GM12878 (cell line): Measurements from ENCODE around the gene NPL. TPM values are rescaled to one million over a fixed set of nuclear protein-coding genes. Genes with fewer than 3 reads are reported as not detected.

Experiments used
- ATAC-seq: fragments of 200-7000 bp; cut with Tn5 transposase; 3 replicates; pipeline ENCODE4 v1.9.1; 2020; ENCODE audit warnings: mild to moderate bottlenecking, moderate library complexity
- BruUV-seq: library from RNA; stranded (reverse); fragments of 400-500 nt; replicated peaks from 2 replicates; lab custom pipeline; 2021; lab: Mats Ljungman, UMichigan
- CTCF ChIA-PET: fragments of 300-600 bp; sonication (Branson Sonifier 250); formaldehyde crosslinking; extraction: SDS; loops from one replicate; lab custom pipeline; 2021; ENCODE audit warnings: inconsistent platforms; lab: Yijun Ruan, JAX
- POLR2A ChIA-PET: fragments of 350-600 bp; formaldehyde crosslinking; extraction: SDS; loops from one replicate; lab custom pipeline; 2021; ENCODE audit warnings: inconsistent platforms; lab: Charles Lee
- RAD21 ChIA-PET: fragments of 300-600 bp; sonication (Branson Sonifier 250); formaldehyde crosslinking; loops from one replicate; lab custom pipeline; 2023; ENCODE audit warnings: antibody characterized with exemption; ENCODE audit not compliant: unreplicated experiment; lab: Charles Lee
- SMC1A ChIA-PET: fragments of 300-600 bp; sonication (Branson Sonifier 250); formaldehyde crosslinking; loops from one replicate; lab custom pipeline; 2023; ENCODE audit not compliant: unreplicated experiment, uncharacterized antibody; lab: Charles Lee
- DNase-seq: peaks from one replicate; pipeline ENCODE4 v3.0.0-alpha.2; 2011; ENCODE audit warnings: low read depth, low spot score
- FAIRE-seq: peaks from 3 replicates; lab custom pipeline; 2011; peaks lifted over from hg19 to GRCh38; lab: Jason Lieb, UNC
- H2AFZ ChIP-seq: 2 replicates; pipeline ENCODE4 v1.6.0; 2011; ENCODE audit warnings: low read depth, low read length, control low read depth; ENCODE audit not compliant: control insufficient read depth
- H3K27ac ChIP-seq: 2 replicates; pipeline ENCODE4 v1.5.1; 2011; ENCODE audit warnings: control low read depth; ENCODE audit not compliant: control insufficient read depth, insufficient read depth
- H3K27me3 ChIP-seq, 2 experiments: replicated peaks in 1 of 2; 2 replicates each; pipeline versions ENCODE4 v1.6.0 to v1.6.1; 2011; ENCODE audit warnings: low read length in 1 of 2; ENCODE audit not compliant: control insufficient read depth in 2 of 2, insufficient read depth in 2 of 2
- H3K36me3 ChIP-seq, 2 experiments: 2 replicates each; pipeline ENCODE4 v1.5.1; 2011; ENCODE audit warnings: low read length in 1 of 2; ENCODE audit not compliant: control insufficient read depth in 2 of 2, insufficient read depth in 2 of 2
- H3K4me1 ChIP-seq: 2 replicates; pipeline ENCODE4 v1.6.1; 2011; ENCODE audit warnings: mild to moderate bottlenecking, low read length, moderate library complexity, mixed read lengths; ENCODE audit not compliant: control insufficient read depth, insufficient read depth
- H3K4me2 ChIP-seq: 2 replicates; pipeline ENCODE4 v1.6.0; 2011; ENCODE audit warnings: control low read depth; ENCODE audit not compliant: control insufficient read depth, insufficient read depth
- H3K4me3 ChIP-seq: fragments of 200-600 bp; sonication (generic); 2 replicates; pipeline ENCODE4 v1.5.1; 2016
- H3K79me2 ChIP-seq: 2 replicates; pipeline ENCODE4 v1.6.0; 2011; ENCODE audit warnings: low read length; ENCODE audit not compliant: control insufficient read depth, insufficient read depth
- H3K9ac ChIP-seq: 2 replicates; pipeline ENCODE4 v1.8.0; 2011; ENCODE audit warnings: low read length, control low read depth, mixed read lengths; ENCODE audit not compliant: control insufficient read depth, insufficient read depth
- H3K9me3 ChIP-seq: replicated peaks from 3 replicates; pipeline ENCODE4 v1.5.1; 2011; ENCODE audit warnings: mild to moderate bottlenecking, low read length; ENCODE audit not compliant: control insufficient read depth, insufficient read depth
- H4K20me1 ChIP-seq: 2 replicates; pipeline ENCODE4 v1.6.0; 2011; ENCODE audit not compliant: control insufficient read depth, insufficient read depth
- CREM ChIP-seq: IDR thresholded peaks from 2 replicates; pipeline ENCODE4 v1.6.1; 2014; ENCODE audit warnings: antibody characterized with exemption, low read depth
- EED ChIP-seq: sonication (generic); IDR thresholded peaks from 2 replicates; pipeline ENCODE4 v1.6.1; 2016; ENCODE audit warnings: antibody characterized with exemption, low read depth
- FOXM1 ChIP-seq: IDR thresholded peaks from 2 replicates; pipeline ENCODE4 v1.6.1; 2012; ENCODE audit warnings: low read depth, mild to moderate bottlenecking, inconsistent platforms, low read length, moderate library complexity
- MEF2B ChIP-seq: fragments of 450-650 bp; IDR thresholded peaks from 2 replicates; pipeline ENCODE4 v1.6.1; 2018; ENCODE audit warnings: mild to moderate bottlenecking, moderate library complexity; ENCODE audit not compliant: partially characterized antibody, poor library complexity, severe bottlenecking
- MYB ChIP-seq: fragments of 150-350 bp; IDR thresholded peaks from 2 replicates; pipeline ENCODE4 v1.6.1; 2014; ENCODE audit warnings: mild to moderate bottlenecking, low read depth, low read length, borderline replicate concordance
- NFXL1 ChIP-seq: fragments of 450-650 bp; IDR thresholded peaks from 2 replicates; pipeline ENCODE4 v1.6.1; 2017; ENCODE audit warnings: antibody characterized with exemption, mild to moderate bottlenecking, borderline replicate concordance
- PAX8 ChIP-seq: fragments of 450-650 bp; IDR thresholded peaks from 2 replicates; pipeline ENCODE4 v1.6.1; 2017; ENCODE audit warnings: mild to moderate bottlenecking, moderate library complexity
- POLR2A ChIP-seq: IDR thresholded peaks from 2 replicates; pipeline ENCODE4 v1.6.1; 2011; ENCODE audit warnings: low read depth, mild to moderate bottlenecking, low read length
- RFX5 ChIP-seq: IDR thresholded peaks from 2 replicates; pipeline ENCODE4 v1.6.1; 2011; ENCODE audit warnings: low read depth, low read length, improper control_type of control experiment
- RUNX3 ChIP-seq: IDR thresholded peaks from 2 replicates; pipeline ENCODE4 v1.6.1; 2012; ENCODE audit warnings: low read length, inconsistent platforms
- SREBF2 ChIP-seq: IDR thresholded peaks from 2 replicates; pipeline ENCODE4 v1.6.1; 2012; ENCODE audit warnings: mild to moderate bottlenecking, low read length
- TARDBP ChIP-seq: IDR thresholded peaks from 2 replicates; pipeline ENCODE4 v1.6.1; 2016; ENCODE audit warnings: borderline replicate concordance
- YY1 ChIP-seq: IDR thresholded peaks from 2 replicates; pipeline ENCODE4 v1.6.1; 2011; ENCODE audit warnings: low read depth, mild to moderate bottlenecking, low read length
- WGBS: methylation state at CpG from one replicate; pipeline ENCODE4 v1.1.6; 2016; ENCODE audit warnings: low lambda C conversion rate; ENCODE audit not compliant: insufficient replicate concordance, insufficient coverage; ENCODE audit errors: missing lambda C conversion rate; 5-methylcytosine and 5-hydroxymethylcytosine counted together
- in situ Hi-C: fragments of 300-500 bp; cut with MboI; formaldehyde crosslinking; loops from 9 replicates; pipeline ENCODE4 v1.14.3; 2018; ENCODE audit warnings: mixed read lengths
- intact Hi-C: fragments of 100-400 bp; cut with micrococcal nuclease; formaldehyde crosslinking; loops from one replicate; pipeline ENCODE4 v1.14.2; 2022; ENCODE audit not compliant: unreplicated experiment
- polyA plus RNA-seq, 11 experiments: library from polyadenylated mRNA; depleted of rRNA in 4 of 11; unstranded in 6 of 11; stranded (reverse) in 5 of 11; fragments of >200 nt; fragmentation: Nextera tagmentation in 4 of 11; fragmentation: Illumina TruSeq in 1 of 11; extraction: Ambion mirVana in 4 of 11; extraction: Trizol in 1 of 11; gene quantifications; 1 replicate in 1 of 11; 2 replicates in 10 of 11; pipeline versions ENCODE4 v1.2.1 to v1.2.3, GENCODE V29; 2011 to 2016; ENCODE audit warnings: inconsistent platforms in 2 of 11, missing spikeins in 2 of 11, low read depth in 1 of 11
- total RNA-seq, 4 experiments: library from RNA; depleted of rRNA in 3 of 4; stranded (reverse); fragments of >200 nt in 3 of 4; fragmentation: Illumina TruSeq in 1 of 4; extraction: Trizol in 1 of 4; gene quantifications; 2 replicates each; pipeline versions ENCODE4 v1.2.1 to v1.2.3, GENCODE V29; 2013 to 2021
- TF ChIP-seq, protein P1 (sequence below): IDR thresholded peaks from 2 replicates; pipeline ENCODE4 v1.6.1; 2012; ENCODE audit warnings: low read depth, low read length, improper control_type of control experiment
- TF ChIP-seq, protein P2 (sequence below): fragments of 450-650 bp; IDR thresholded peaks from 2 replicates; pipeline ENCODE4 v1.6.1; 2017; ENCODE audit warnings: mild to moderate bottlenecking, moderate library complexity

NPL gene
- total and polyA plus RNA-seq, 10 of the 15 experiments (the other 5 are each of a cell fraction or from before 2014, with no cell fraction given), result 5.3 to 19.2 (median 10.0) TPM

DNA sequence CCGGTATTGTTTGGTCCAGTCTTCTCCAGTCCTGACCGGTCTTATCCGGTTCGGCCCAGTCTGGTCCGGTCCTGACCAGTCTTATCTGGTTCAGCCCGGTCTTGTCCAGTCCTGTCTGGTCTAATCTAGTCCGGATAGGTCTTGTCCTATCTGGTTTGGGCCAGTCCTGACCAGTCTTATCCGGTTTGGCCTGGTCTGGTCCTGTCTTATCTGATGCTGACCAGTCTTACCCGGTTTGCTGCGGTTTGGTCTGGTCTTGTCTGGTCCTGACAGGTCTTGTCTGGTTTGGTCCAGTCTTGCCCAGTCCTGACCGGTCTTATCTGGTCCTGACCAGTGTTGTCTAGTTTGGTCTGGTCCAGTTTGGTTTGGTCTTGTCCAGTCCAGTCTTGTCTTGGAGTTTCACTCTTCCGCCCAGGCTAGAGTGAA, 79.7 kb downstream of the NPL start:
- no peak for FAIRE-seq

More for the DNA sequence above, 79.7 kb downstream of the NPL start:
- RAD21 ChIA-PET, result no interaction called here
- intact Hi-C loops (no loop called here), in situ Hi-C loops (no loop called here)
- 97% methylated on average over 12 of the region's 12 CpGs for WGBS
- CTCF ChIA-PET, result interaction anchor here (0.7 to 0.9 kb wide), 2 partner anchors 16 to 19 kb away, joined by 3 read pairs; no protein-coding TSS in a partner anchor
- H2AFZ ChIP-seq, result no peak overlapping the region
- peak; percentile 18; the same call in 1 of the 3 replicates for ATAC-seq
- no TSS peak for BruUV-seq
- SMC1A ChIA-PET, result no interaction called here
- H3K4me3 ChIP-seq, result no peak overlapping the region
- peaks cover 2% of the 10 kb centered on the region; the same call in 1 of the 2 replicates for H3K79me2 ChIP-seq
- no peaks in the 10 kb centered on the region for H3K4me1 ChIP-seq
- no peak overlapping the region for H3K4me2 ChIP-seq
- H3K27ac ChIP-seq, result peak overlapping the region; percentile 25; the same call in 1 of the 2 replicates
- POLR2A ChIA-PET, result no interaction called here
- H3K9ac ChIP-seq, result no peak overlapping the region
- H3K9me3 ChIP-seq, result no peaks in the 10 kb centered on the region
- peaks cover 13 to 57% of the 10 kb centered on the region in 2 experiments for H3K36me3 ChIP-seq
- DNase-seq, result no peak
- TF ChIP-seq, protein P1, sequence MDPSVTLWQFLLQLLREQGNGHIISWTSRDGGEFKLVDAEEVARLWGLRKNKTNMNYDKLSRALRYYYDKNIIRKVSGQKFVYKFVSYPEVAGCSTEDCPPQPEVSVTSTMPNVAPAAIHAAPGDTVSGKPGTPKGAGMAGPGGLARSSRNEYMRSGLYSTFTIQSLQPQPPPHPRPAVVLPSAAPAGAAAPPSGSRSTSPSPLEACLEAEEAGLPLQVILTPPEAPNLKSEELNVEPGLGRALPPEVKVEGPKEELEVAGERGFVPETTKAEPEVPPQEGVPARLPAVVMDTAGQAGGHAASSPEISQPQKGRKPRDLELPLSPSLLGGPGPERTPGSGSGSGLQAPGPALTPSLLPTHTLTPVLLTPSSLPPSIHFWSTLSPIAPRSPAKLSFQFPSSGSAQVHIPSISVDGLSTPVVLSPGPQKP, result no peak
- TF ChIP-seq EED, result no peak
- TF ChIP-seq FOXM1, result no peak
- no peak for TF ChIP-seq NFXL1
- TF ChIP-seq MEF2B, result peak; percentile 50
- TF ChIP-seq PAX8, result no peak
- TF ChIP-seq MYB, result no peak
- TF ChIP-seq YY1, result no peak
- TF ChIP-seq CREM, result no peak
- TF ChIP-seq POLR2A, result peak; percentile 38; the same call in 1 of the 2 replicates
- no peak for TF ChIP-seq SREBF2
- TF ChIP-seq RFX5, result no peak
- TF ChIP-seq RUNX3, result no peak
- TF ChIP-seq, protein P2, sequence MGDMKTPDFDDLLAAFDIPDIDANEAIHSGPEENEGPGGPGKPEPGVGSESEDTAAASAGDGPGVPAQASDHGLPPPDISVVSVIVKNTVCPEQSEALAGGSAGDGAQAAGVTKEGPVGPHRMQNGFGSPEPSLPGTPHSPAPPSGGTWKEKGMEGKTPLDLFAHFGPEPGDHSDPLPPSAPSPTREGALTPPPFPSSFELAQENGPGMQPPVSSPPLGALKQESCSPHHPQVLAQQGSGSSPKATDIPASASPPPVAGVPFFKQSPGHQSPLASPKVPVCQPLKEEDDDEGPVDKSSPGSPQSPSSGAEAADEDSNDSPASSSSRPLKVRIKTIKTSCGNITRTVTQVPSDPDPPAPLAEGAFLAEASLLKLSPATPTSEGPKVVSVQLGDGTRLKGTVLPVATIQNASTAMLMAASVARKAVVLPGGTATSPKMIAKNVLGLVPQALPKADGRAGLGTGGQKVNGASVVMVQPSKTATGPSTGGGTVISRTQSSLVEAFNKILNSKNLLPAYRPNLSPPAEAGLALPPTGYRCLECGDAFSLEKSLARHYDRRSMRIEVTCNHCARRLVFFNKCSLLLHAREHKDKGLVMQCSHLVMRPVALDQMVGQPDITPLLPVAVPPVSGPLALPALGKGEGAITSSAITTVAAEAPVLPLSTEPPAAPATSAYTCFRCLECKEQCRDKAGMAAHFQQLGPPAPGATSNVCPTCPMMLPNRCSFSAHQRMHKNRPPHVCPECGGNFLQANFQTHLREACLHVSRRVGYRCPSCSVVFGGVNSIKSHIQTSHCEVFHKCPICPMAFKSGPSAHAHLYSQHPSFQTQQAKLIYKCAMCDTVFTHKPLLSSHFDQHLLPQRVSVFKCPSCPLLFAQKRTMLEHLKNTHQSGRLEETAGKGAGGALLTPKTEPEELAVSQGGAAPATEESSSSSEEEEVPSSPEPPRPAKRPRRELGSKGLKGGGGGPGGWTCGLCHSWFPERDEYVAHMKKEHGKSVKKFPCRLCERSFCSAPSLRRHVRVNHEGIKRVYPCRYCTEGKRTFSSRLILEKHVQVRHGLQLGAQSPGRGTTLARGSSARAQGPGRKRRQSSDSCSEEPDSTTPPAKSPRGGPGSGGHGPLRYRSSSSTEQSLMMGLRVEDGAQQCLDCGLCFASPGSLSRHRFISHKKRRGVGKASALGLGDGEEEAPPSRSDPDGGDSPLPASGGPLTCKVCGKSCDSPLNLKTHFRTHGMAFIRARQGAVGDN, result no peak
- no peak for TF ChIP-seq TARDBP
- H4K20me1 ChIP-seq, result no peaks in the 10 kb centered on the region; the same call in 1 of the 2 replicates
- H3K27me3 ChIP-seq, result no peaks in the 10 kb centered on the region
